ENCODE data around the gene MGA.

DNA sequence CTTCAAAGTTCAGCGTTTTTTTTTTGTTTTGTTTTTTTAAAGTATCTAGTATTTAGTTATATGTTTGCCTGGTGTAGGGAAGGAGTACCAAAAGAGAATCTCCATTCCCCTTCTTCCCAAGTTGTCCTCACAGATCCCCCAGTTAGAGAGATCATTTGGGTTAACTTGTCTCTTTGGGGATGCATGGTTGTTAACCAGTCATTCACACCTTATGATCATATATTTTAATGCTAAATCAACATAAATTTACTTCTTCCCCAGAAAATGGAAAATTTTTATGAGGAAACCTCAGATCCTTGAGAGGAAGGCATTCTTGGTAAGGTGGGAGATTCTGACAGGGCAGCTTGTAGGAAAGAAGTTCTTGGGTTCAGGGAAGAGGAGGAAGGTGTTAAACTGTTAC, 1.5 kb upstream of the MGA start:
- TF ChIP-seq, protein P1, sequence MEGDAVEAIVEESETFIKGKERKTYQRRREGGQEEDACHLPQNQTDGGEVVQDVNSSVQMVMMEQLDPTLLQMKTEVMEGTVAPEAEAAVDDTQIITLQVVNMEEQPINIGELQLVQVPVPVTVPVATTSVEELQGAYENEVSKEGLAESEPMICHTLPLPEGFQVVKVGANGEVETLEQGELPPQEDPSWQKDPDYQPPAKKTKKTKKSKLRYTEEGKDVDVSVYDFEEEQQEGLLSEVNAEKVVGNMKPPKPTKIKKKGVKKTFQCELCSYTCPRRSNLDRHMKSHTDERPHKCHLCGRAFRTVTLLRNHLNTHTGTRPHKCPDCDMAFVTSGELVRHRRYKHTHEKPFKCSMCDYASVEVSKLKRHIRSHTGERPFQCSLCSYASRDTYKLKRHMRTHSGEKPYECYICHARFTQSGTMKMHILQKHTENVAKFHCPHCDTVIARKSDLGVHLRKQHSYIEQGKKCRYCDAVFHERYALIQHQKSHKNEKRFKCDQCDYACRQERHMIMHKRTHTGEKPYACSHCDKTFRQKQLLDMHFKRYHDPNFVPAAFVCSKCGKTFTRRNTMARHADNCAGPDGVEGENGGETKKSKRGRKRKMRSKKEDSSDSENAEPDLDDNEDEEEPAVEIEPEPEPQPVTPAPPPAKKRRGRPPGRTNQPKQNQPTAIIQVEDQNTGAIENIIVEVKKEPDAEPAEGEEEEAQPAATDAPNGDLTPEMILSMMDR (conservative IDR thresholded peaks at IDR 0.05 in 1 of 2, IDR thresholded peaks at IDR 0.05 in 1 of 2; ENCODE audit: low read depth in 1 of 2, low read length in 2 of 2) = no peak
- TF ChIP-seq EZH2 (IDR thresholded peaks at IDR 0.05; ENCODE audit: low read length, missing control alignments) = no peak
